Measurements from ENCODE around the gene UBE2U. TPM values are rescaled to one million over a fixed set of nuclear protein-coding genes. Genes with fewer than 3 reads are reported as not detected.

The UBE2U gene
- total and polyA plus RNA-seq, 9 donors = not detected

GRCh38 chr1:64171797-64172281, 31.6 kb upstream of the UBE2U start:
- Histone ChIP-seq H3K9me3 (no peaks in the 10 kb centered on the region), H3K27me3 (no peaks in the 10 kb centered on the region), H3K36me3 (no peaks in the 10 kb centered on the region), H3K27ac (no peak overlapping the region), H3K4me1 (ENCODE audit: insufficient read depth) (peaks cover 5% of the 10 kb centered on the region), H3K4me3 (no peak overlapping the region)
- no peak for DNase-seq
- WGBS, 3 donors = 38 to 46% (median 41%) methylated on average over 3 of the region's 3 CpGs
- intact Hi-C loops (cut with DNase I) = no loop called here
- no peak for TF ChIP-seq CTCF (IDR thresholded peaks at IDR 0.05)
- no peak for TF ChIP-seq POLR2A (IDR thresholded peaks at IDR 0.05)
- TF ChIP-seq EP300 (IDR thresholded peaks at IDR 0.05) = no peak

DNA sequence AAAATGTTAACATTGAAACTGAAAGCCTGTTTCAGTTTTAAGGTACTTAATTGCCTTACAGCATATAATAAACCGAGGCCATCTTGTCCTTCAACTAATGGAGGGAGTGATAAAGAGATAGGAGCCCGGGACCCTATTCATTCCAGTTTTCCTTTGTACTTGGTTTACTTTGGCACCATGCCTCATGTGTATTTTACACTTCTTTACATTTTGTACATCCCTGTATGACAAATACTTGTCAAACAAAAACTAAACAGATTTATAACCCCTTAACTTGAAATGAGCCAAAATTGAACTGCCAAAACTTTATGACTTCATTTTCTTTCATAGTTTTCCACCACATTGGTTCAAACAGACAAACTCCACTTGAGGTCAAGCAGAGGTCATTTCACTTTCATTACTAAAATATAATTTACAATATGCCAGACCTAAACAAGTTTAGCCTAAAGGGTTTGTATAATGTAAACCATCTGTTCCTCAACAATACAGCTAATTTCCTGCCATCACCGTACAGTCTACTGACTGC, 30.9 kb upstream of the UBE2U start:
- no peak for TF ChIP-seq EP300 (IDR thresholded peaks at IDR 0.05)
- no peak for TF ChIP-seq POLR2A (IDR thresholded peaks at IDR 0.05)
- no peak for TF ChIP-seq CTCF (IDR thresholded peaks at IDR 0.05)
- DNase-seq = no peak
- Histone ChIP-seq H3K4me1 (ENCODE audit: insufficient read depth) (peaks cover 5% of the 10 kb centered on the region), H3K4me3 (no peak overlapping the region), H3K36me3 (no peaks in the 10 kb centered on the region), H3K27ac (no peak overlapping the region), H3K9me3 (no peaks in the 10 kb centered on the region), H3K27me3 (no peaks in the 10 kb centered on the region)
- intact Hi-C loops (cut with DNase I) = no loop called here
- 21 to 25% (median 25%) methylated on average over 3 of the region's 3 CpGs for WGBS, 3 donors

DNA sequence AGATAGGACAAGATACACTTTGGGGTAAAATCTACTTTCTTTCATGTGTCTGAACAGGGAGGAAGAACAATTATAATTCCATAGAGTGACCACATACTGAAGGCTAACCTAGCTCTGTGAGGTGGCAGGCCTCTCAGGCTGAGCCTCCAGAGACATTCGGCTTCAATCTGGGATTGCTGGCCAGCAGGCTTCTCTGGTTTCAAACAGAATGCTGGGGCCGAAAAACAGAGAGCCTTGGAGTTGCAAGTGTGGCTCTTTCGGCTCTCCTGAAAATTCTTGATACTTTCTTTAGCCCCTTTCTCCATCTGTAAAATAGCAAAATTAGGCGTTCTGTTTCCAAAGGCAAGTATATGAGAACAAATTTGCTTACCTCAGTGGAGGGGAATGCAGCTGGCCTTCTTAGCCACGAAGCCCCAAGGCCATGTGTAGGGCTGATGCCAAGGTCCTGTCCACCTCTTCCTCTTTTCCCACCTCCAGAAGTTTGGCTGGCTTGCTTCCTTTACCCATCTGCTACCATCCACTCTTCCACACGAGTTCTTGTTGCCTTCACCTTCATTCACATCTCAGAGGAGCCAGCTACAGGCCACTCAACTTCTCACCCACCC, 30.0 kb upstream of the UBE2U start:
- Histone ChIP-seq H3K9me3 (no peaks in the 10 kb centered on the region), H3K36me3 (no peaks in the 10 kb centered on the region), H3K27ac (peak overlapping the region in 1 of 2 donors; percentile 43), H3K4me1 (ENCODE audit: insufficient read depth) (peaks cover 5% of the 10 kb centered on the region), H3K4me3 (no peak overlapping the region), H3K27me3 (no peaks in the 10 kb centered on the region)
- intact Hi-C loops (cut with DNase I) = no loop called here
- peak in 2 of 5 donors; percentile 34 to 50 for DNase-seq
- WGBS, 3 donors = 29 to 40% (median 29%) methylated on average over 6 of the region's 6 CpGs
- TF ChIP-seq CTCF (IDR thresholded peaks at IDR 0.05) (no peak), EP300 (IDR thresholded peaks at IDR 0.05) (no peak), POLR2A (IDR thresholded peaks at IDR 0.05) (no peak)

GRCh38 chr1:64175639-64176038, 27.8 kb upstream of the UBE2U start:
- Histone ChIP-seq H3K4me1 (ENCODE audit: insufficient read depth) (peaks cover 5% of the 10 kb centered on the region), H3K36me3 (no peaks in the 10 kb centered on the region), H3K4me3 (no peak overlapping the region), H3K9me3 (no peaks in the 10 kb centered on the region), H3K27me3 (no peaks in the 10 kb centered on the region), H3K27ac (no peak overlapping the region)
- DNase-seq = no peak
- intact Hi-C loops (cut with DNase I) = no loop called here
- no peak for TF ChIP-seq POLR2A (IDR thresholded peaks at IDR 0.05)
- TF ChIP-seq CTCF (IDR thresholded peaks at IDR 0.05) = no peak
- no peak for TF ChIP-seq EP300 (IDR thresholded peaks at IDR 0.05)

All from ovary (tissue), 9 donors.